Endothelial cell of umbilical vein (primary cell): ENCODE data around the gene MSX2. TPM values are rescaled to one million over a fixed set of nuclear protein-coding genes. Genes with fewer than 3 reads are reported as not detected.

Source experiments
- BruUV-seq: library from RNA; stranded (reverse); fragments of 400-500 nt; replicated peaks from 2 replicates; lab custom pipeline; 2021; lab: Mats Ljungman, UMichigan
- CTCF ChIA-PET: fragments of 300-600, 350-600 bp; sonication (Branson Sonifier 250); formaldehyde crosslinking; loops from one replicate; lab custom pipeline; 2021; ENCODE audit warnings: antibody characterized with exemption, inconsistent platforms; lab: Charles Lee
- POLR2A ChIA-PET: fragments of 300-600, 350-600 bp; sonication (Branson Sonifier 250); formaldehyde crosslinking; loops from one replicate; lab custom pipeline; 2021; ENCODE audit warnings: antibody characterized with exemption, inconsistent platforms; lab: Charles Lee
- DNase-seq: peaks from one replicate; pipeline ENCODE4 v3.0.0-alpha.2; 2011; ENCODE audit warnings: low read depth, low spot score
- FAIRE-seq: peaks from 2 replicates; lab custom pipeline; 2011; peaks lifted over from hg19 to GRCh38; lab: Jason Lieb, UNC
- H2AFZ ChIP-seq: 2 replicates; pipeline ENCODE4 v1.6.0; 2012; ENCODE audit warnings: low read depth, low read length, control low read depth, inconsistent platforms
- H3K27ac ChIP-seq: 2 replicates; pipeline ENCODE4 v1.5.1; 2011; ENCODE audit warnings: low read depth, mild to moderate bottlenecking, control low read depth, low read length, moderate library complexity; ENCODE audit not compliant: insufficient read depth
- H3K27me3 ChIP-seq, 2 experiments: 2 replicates each; pipeline versions ENCODE4 v1.6.0 to v1.6.1; 2011; ENCODE audit warnings: low read length in 2 of 2, mixed read lengths in 1 of 2; ENCODE audit not compliant: control insufficient read depth in 2 of 2, insufficient read depth in 2 of 2
- H3K36me3 ChIP-seq, 2 experiments: 2 replicates in 1 of 2; 3 replicates in 1 of 2; pipeline ENCODE4 v1.5.1; 2011; ENCODE audit warnings: low read length in 2 of 2, mild to moderate bottlenecking in 1 of 2, moderate library complexity in 1 of 2; ENCODE audit not compliant: control insufficient read depth in 2 of 2, insufficient read depth in 2 of 2; ENCODE audit errors: extremely low read depth in 1 of 2
- H3K4me1 ChIP-seq: 3 replicates; pipeline ENCODE4 v1.5.1; 2011; ENCODE audit warnings: mild to moderate bottlenecking, low read length; ENCODE audit not compliant: control insufficient read depth, insufficient read depth; ENCODE audit errors: extremely low read depth
- H3K4me2 ChIP-seq: 2 replicates; pipeline ENCODE4 v1.6.1; 2011; ENCODE audit warnings: low read length, control low read depth, mixed read lengths; ENCODE audit not compliant: insufficient read depth
- H3K4me3 ChIP-seq, 3 experiments: fragments of 200-600 bp in 1 of 3; sonication (generic), shearing (Covaris generic) in 1 of 3; replicated peaks in 1 of 3; 2 replicates each; pipeline ENCODE4 v1.5.1; 2011 to 2016; ENCODE audit warnings: control low read depth in 3 of 3, low read length in 3 of 3, mild to moderate bottlenecking in 2 of 3, inconsistent platforms in 1 of 3, low read depth in 1 of 3, moderate library complexity in 1 of 3; ENCODE audit not compliant: insufficient read depth in 1 of 3
- H3K79me2 ChIP-seq: 2 replicates; pipeline ENCODE4 v1.6.0; 2012; ENCODE audit warnings: low read length, inconsistent platforms; ENCODE audit not compliant: control insufficient read depth, insufficient read depth
- H3K9ac ChIP-seq: replicated peaks from 2 replicates; pipeline ENCODE3; 2011; ENCODE audit warnings: low read length, control low read depth; ENCODE audit not compliant: insufficient read depth; ENCODE audit errors: extremely low read depth
- H3K9me1 ChIP-seq: replicated peaks from 3 replicates; pipeline ENCODE4 v1.6.0; 2011; ENCODE audit warnings: mild to moderate bottlenecking, low read length; ENCODE audit not compliant: control insufficient read depth, insufficient read depth; ENCODE audit errors: extremely low read depth
- H3K9me3 ChIP-seq: replicated peaks from 2 replicates; pipeline ENCODE4 v1.5.1; 2012; ENCODE audit warnings: low read length, inconsistent platforms; ENCODE audit not compliant: control insufficient read depth, insufficient read depth
- H4K20me1 ChIP-seq: replicated peaks from 2 replicates; pipeline ENCODE3; 2011; ENCODE audit warnings: mild to moderate bottlenecking, low read length; ENCODE audit not compliant: control insufficient read depth, insufficient read depth; ENCODE audit errors: extremely low read depth
- EZH2 ChIP-seq: IDR thresholded peaks from 2 replicates; pipeline ENCODE4 v1.6.1; 2012; ENCODE audit warnings: borderline replicate concordance, low read depth, mild to moderate bottlenecking, moderate library complexity, low read length, inconsistent platforms; ENCODE audit not compliant: severe bottlenecking
- FOS ChIP-seq: IDR thresholded peaks from 2 replicates; pipeline ENCODE4 v1.6.1; 2011; ENCODE audit warnings: mild to moderate bottlenecking, low read length, moderate library complexity, borderline replicate concordance; ENCODE audit not compliant: insufficient read depth
- GATA2 ChIP-seq: IDR thresholded peaks from 2 replicates; pipeline ENCODE4 v1.7.0; 2011; ENCODE audit warnings: low read depth, mild to moderate bottlenecking, moderate library complexity, mixed read lengths, low read length; ENCODE audit not compliant: insufficient read length, insufficient read depth
- JUN ChIP-seq: IDR thresholded peaks from 2 replicates; pipeline ENCODE4 v1.6.1; 2011; ENCODE audit warnings: borderline replicate concordance, low read depth; ENCODE audit not compliant: insufficient read length, insufficient read depth
- MAX ChIP-seq: IDR thresholded peaks from 2 replicates; pipeline ENCODE4 v1.6.1; 2011; ENCODE audit not compliant: insufficient read depth, insufficient read length
- MYC ChIP-seq: IDR thresholded peaks from one replicate; pipeline ENCODE4 v1.6.1; 2011; ENCODE audit warnings: mild to moderate bottlenecking, low read depth, low read length
- POLR2A ChIP-seq: IDR thresholded peaks from 2 replicates; pipeline ENCODE4 v1.6.1; 2012; ENCODE audit warnings: low read depth, mild to moderate bottlenecking, control low read depth, low read length
- POLR2AphosphoS5 ChIP-seq: IDR thresholded peaks from 2 replicates; pipeline ENCODE4 v1.6.1; 2012; ENCODE audit warnings: low read depth, mild to moderate bottlenecking, control low read depth, low read length, moderate library complexity; ENCODE audit not compliant: insufficient read depth
- dilution Hi-C: fragments of 300-500 bp; cut with MboI; formaldehyde crosslinking; loops from one replicate; pipeline ENCODE4 v1.15.0; 2019; ENCODE audit warnings: low sequenced_read_pairs; ENCODE audit not compliant: extremely low pct_ligation_motif_present
- intact Hi-C: fragments of 100-400 bp; cut with micrococcal nuclease; formaldehyde crosslinking; loops from one replicate; pipeline ENCODE4 v1.10.0; 2022
- polyA plus RNA-seq, 4 experiments: library from polyadenylated mRNA; depleted of rRNA in 3 of 4; stranded (reverse) in 3 of 4; unstranded in 1 of 4; fragments of >200 nt; gene quantifications; 2 replicates each; pipeline versions ENCODE4 v1.2.1 to v1.2.3, GENCODE V29; 2011 to 2012; ENCODE audit warnings: missing spikeins in 1 of 4
- total RNA-seq: library from RNA; stranded (reverse); gene quantifications from 2 replicates; pipeline ENCODE4 v1.2.3, GENCODE V29; 2021
- TF ChIP-seq, protein P1 (sequence below), 2 donors: IDR thresholded peaks; 1 replicate in 1 of 2; 2 replicates in 1 of 2; pipeline ENCODE4 v1.5.1; 2011; ENCODE audit warnings: low read length in 2 of 2, mild to moderate bottlenecking in 2 of 2, moderate library complexity in 2 of 2, control low read depth in 1 of 2, inconsistent platforms in 1 of 2, low read depth in 1 of 2; ENCODE audit not compliant: insufficient read depth in 1 of 2; ENCODE audit errors: extremely low read depth in 1 of 2

MSX2 gene
- total and polyA plus RNA-seq, 2 donors (not counting 3 experiments of a cell fraction or from before 2014, with no cell fraction given) = not detected

DNA sequence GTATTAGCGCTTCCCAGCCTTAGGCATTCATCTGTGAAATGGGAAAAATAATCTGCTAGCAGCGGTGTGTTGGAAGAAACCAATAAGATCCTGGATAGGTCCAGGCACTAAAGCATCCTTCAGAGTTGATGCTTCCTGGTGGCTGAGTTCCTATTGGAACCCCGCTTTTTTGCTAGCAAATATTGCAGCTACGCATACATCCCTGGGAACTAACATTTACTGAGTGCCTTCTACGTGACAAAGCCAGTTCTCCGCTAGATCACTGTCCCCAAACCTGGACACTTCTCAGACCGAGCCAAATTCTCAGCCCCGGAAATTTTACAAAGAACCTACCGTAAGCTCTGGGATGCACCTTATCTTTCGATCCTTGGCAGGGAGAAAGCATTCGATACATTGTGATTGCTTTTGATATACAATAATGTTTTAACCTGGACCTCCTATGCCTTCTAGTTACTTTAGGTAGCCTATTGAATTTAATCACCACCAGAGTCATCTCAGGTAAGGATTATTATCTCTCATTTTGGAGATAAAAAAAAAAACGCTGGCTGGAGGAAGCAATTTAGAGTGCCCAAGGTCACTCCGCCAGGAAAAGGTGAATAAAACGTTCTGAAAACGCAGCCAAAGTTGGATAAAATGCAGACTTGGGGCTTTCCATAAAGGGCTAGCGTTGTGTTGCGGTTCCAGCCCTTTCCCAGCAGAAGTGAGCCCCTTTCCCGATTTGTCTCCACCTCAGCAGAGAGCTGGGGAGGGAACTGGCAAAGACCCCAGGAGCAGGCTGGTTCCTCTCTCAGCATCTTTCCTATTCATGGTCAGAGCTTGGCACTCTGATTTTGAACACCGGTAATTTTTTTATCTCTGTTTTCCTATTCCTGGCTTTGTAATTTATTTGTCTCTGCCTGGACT, 2.6 kb upstream of the MSX2 start:
- POLR2A ChIA-PET = no interaction called here
- CTCF ChIA-PET = no interaction called here
- dilution Hi-C loops (no loop called here), intact Hi-C loops (no loop called here)
- Histone ChIP-seq H3K9me1 (no peaks in the 10 kb centered on the region), H3K27ac (no peak overlapping the region), H4K20me1 (no peaks in the 10 kb centered on the region), H3K27me3 (peaks cover 41 to 50% of the 10 kb centered on the region in 2 experiments), H3K9me3 (no peaks in the 10 kb centered on the region), H3K79me2 (no peaks in the 10 kb centered on the region), H2AFZ (no peak overlapping the region), H3K4me2 (no peak overlapping the region), H3K4me3 (no peak overlapping the region), H3K36me3 (no peaks in the 10 kb centered on the region), H3K9ac (no peak overlapping the region), H3K4me1 (no peaks in the 10 kb centered on the region)
- BruUV-seq = no TSS peak
- FAIRE-seq (no peak), DNase-seq (no peak)
- no peak for TF ChIP-seq FOS
- TF ChIP-seq POLR2A = no peak
- no peak for TF ChIP-seq EZH2
- TF ChIP-seq GATA2 = no peak
- TF ChIP-seq JUN = no peak
- TF ChIP-seq, protein P1, sequence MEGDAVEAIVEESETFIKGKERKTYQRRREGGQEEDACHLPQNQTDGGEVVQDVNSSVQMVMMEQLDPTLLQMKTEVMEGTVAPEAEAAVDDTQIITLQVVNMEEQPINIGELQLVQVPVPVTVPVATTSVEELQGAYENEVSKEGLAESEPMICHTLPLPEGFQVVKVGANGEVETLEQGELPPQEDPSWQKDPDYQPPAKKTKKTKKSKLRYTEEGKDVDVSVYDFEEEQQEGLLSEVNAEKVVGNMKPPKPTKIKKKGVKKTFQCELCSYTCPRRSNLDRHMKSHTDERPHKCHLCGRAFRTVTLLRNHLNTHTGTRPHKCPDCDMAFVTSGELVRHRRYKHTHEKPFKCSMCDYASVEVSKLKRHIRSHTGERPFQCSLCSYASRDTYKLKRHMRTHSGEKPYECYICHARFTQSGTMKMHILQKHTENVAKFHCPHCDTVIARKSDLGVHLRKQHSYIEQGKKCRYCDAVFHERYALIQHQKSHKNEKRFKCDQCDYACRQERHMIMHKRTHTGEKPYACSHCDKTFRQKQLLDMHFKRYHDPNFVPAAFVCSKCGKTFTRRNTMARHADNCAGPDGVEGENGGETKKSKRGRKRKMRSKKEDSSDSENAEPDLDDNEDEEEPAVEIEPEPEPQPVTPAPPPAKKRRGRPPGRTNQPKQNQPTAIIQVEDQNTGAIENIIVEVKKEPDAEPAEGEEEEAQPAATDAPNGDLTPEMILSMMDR (IDR thresholded peaks at IDR 0.05; ENCODE audit: extremely low read depth in 1 of 2, insufficient read depth in 1 of 2, low read depth in 1 of 2, low read length in 2 of 2) = no peak
- TF ChIP-seq MAX = no peak
- TF ChIP-seq POLR2AphosphoS5 = no peak
- no peak for TF ChIP-seq MYC
